ENCODE data around the gene CD82.
A peak's percentile ranks its signal among the peaks of the same experiment; 100 is the strongest.

Gene CD82

DNA sequence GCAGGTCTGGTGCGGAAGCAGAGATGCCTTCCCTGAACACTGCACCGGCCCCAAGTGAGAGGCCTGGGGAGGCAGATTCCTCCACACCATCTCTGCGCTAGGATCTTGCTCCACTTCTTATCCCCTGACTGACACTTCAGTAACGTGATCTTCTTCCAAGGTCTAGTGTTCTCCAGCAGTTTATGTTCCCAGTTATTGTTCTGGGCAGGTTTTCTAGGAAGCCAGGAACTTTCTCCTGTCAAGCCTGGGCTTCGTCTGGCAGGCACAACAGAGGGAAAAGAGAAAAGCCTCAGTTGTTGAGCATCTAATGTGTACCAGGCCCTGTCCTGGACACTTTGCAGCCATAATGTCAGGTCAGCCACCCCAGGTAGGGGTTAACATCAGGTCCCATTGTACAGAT is 10.5 kb downstream of the CD82 start:
- no peak for DNase-seq (ENCODE audit: low spot score)

DNA sequence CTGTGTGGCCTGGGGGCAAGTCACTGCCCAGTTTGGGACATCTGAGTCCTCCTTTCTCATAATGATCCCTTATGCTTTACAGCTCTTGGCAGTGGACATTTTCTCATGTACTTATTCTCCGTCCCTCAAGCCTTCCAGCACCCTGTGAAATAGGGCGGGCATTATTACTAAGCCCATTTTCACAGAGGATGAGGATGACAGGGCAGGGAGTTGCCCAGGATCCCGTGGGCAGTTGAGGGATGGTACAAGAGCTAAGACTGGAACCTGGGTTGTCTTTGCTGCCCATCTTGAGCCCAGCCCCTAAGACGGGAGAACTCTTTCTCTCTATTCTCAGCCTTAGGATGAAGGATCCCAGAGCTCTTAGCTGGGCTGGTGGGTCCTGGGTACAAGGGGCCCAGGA is 11.2 kb downstream of the CD82 start:
- no peak for DNase-seq (ENCODE audit: low spot score)

- DNase-seq (ENCODE audit: low spot score): no peak
Measured at GRCh38 chr11:44577231-44577830, 11.9 kb downstream of the CD82 start.

DNA sequence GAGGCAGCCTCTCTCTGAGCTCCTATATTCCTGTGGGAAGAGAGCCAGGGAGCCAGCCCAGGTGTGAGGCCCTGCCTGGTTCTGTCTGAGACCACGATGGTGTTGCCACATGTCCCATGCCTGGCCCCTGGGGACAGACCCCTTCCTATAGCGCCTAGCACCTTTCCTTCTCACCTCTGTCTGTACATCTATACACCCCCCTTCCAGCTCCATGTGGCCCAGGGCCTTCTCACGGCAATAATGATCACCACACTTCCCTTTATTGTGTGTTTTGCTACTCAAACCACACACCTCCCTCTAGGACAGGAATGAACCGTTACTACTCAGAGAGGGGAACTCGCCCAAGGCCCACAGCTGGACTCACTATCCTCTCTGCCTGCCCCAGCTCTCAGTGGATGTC is 12.8 kb downstream of the CD82 start:
- no peak for DNase-seq (ENCODE audit: low spot score)

DNA sequence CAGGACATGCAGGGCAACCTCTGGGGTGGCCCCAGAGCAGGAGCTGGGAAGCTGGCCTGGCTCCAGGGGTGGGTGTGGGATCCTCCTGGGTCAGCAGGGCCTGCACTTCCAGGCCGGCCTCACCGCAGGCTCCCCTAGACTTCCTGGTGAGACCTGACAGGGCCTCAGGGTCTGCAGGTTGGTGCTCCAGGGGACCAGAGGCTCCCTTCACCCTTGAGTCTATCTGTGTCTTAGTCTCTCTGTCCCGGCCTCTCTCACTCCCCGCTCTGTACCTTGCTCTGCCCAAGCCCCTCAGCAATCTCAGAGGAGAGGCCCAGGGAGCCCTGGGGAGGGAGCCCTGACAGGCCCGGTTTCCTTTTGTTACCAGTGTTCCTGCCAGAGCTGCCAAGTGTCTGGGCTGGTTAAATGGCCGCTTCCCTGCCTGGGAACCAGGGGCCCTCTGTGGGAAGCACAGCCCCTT is 13.9 kb downstream of the CD82 start:
- no peak for DNase-seq (ENCODE audit: low spot score)

DNA sequence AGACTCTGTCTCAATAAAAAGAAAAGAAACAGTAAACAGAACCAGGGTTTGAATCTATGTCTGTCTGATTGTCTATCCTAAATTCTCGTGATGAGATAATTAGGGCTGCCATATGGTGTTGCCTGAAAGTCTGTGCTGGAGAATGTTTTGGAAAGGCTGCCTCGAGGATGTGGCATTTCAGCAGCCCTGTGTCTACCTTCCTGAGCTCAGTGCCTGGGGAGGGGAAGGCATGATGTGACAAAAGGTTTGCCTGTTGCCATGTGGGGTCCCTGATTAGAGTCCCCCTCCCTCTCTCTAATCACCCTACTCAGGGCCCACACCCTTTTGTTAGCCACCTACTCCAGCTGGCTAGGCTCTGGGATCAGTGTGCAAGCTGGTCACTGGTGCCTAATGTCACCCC is 15.2 kb downstream of the CD82 start:
- DNase-seq (ENCODE audit: low spot score): no peak

- DNase-seq (ENCODE audit: low spot score): no peak
Measured at GRCh38 chr11:44581246-44581645, 15.8 kb downstream of the CD82 start.

GRCh38 chr11:44582641-44583352 is 17.3 kb downstream of the CD82 start:
- DNase-seq (ENCODE audit: low spot score): no peak

DNA sequence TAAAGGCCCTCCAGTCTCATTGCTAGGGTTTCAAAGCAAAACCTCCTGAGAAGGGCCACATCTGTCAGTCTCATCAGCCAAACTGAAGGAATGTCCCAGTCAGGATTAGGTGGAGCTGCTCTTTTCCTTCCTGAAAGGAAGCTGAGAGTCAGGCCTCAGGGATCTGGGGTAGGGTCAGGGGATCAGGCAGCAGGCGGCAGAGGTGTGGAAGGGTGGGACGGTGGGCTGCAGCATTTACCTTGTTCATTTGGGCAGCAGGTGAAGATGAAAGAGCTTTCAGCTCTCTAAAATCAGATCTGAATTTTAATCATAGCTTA is 17.8 kb downstream of the CD82 start:
- DNase-seq (ENCODE audit: low spot score): no peak

DNA sequence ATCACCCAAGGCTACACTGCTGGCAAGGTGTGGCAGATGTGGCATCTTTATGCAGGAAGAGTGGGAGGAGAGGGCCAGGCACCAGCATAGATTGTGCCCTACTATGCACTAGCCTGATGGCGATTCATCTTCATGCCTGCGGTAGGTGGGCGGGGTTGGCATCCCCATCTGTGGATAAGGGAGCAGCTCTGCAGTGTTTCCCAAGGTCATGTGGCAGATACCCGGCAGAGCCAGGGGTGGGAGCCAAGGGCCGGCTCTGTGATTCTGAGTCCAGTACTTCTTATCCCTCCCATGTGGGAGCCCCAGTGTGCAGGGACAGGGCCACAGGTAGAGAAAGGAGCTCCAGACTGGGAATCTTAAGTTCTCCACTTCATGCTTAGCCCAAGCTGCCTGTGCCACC is 20.0 kb downstream of the CD82 start:
- DNase-seq (ENCODE audit: low spot score): no peak

DNA sequence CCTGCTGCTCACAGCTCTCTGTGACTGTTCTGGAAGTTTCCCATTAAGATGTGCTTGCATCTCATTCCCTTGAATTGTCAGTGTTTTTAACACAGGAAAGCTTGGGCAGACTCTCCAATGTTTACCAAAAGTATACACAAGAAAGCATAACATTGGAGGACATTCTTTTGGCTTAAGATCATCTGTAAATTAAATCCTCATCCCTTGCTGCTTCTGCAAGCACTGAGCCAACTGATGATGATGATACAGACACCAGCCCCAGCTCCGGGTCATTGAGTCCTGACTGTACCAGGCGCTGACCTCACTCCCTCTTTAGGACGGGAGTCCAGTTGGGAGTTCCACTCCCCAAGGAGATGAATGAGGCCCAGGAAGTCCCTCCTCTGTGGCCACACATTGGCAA is 23.8 kb downstream of the CD82 start:
- no peak for DNase-seq (ENCODE audit: low spot score)

- DNase-seq (ENCODE audit: low spot score): no peak
Measured at GRCh38 chr11:44590769-44591168, 25.3 kb downstream of the CD82 start.

GRCh38 chr11:44591557-44591956 is 26.1 kb downstream of the CD82 start:
- DNase-seq (ENCODE audit: low spot score): no peak

DNA sequence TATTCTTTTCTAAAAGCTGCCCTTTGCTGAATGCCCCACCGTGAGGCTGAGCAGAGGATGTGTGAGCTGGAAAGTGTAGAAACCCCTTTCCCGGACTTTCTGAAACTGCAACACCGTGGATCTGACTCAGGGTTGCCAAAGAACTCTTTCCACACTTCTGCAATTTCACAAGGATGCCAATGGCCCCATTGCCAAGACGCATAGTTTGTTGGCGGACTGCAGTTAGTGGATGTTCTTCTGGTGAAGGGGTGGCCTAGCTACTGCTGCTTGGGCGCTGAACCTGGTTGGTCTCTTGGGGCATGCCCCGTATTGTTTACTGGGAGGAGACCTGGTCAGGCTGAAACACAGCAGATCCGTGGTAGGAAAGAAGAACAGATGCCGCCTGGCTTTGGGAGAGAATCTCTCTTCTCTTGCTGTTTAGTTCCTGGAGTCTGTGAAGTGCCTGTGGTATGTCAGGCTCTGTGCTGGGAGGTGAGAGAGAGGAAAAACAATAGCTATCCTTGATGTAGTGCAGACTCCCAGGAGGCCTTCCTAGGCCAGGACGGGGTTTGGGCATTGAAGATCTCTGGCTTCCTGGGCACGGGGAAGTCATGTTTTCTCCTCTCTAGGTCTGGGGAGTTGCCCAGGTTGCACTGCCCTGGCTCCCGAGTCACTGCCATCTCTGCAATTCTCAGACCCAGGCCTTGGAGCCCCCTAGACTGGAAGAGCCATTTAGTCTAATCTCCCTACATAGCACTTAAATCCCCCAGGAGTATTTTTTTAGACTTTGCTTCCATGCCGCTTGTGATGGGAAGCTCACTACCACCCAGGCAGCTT is 26.9 kb downstream of the CD82 start:
- DNase-seq (ENCODE audit: low spot score): no peak

DNA sequence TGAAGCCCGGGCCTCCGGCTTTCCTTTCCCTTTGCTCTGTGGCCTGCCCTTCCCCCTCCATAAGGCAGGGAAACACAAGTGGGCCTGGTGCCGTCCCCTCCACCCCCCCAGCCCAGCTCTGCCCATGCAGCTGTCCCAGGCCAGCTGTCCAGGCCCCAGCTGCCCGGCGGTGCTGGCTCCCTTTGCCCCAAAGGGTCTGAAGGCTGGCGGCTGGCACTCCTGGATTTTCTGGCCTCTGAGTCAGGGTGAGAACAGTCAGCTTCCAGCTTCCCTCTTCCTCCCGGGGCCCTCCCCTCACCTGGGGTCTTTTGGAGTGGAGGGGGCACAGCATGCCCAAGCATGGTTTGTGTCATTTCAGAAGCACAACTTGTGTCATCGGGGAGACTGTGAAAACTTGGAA is 27.8 kb downstream of the CD82 start:
- peak; percentile 82 for DNase-seq (ENCODE audit: low spot score)

DNA sequence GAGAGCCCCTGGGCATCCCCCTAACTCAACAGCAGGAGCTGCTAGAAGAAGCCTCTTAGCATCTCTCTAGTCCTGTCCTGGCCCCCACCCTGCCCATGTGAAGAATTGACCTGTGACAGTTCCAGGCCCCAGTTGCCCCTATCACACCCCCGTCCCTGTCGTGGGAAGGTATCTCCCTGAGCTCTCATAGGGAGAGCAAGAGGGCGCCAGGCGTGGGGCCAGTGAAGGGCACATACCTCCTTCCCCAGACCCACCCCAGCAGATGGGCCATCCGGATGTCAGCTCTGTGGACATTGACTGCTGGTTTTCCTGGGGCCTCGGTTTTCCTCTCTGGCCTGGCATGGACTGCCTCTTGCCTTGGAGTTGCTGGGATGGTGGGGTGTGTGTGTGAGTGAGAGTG is 29.5 kb downstream of the CD82 start:
- DNase-seq (ENCODE audit: low spot score): no peak

DNA sequence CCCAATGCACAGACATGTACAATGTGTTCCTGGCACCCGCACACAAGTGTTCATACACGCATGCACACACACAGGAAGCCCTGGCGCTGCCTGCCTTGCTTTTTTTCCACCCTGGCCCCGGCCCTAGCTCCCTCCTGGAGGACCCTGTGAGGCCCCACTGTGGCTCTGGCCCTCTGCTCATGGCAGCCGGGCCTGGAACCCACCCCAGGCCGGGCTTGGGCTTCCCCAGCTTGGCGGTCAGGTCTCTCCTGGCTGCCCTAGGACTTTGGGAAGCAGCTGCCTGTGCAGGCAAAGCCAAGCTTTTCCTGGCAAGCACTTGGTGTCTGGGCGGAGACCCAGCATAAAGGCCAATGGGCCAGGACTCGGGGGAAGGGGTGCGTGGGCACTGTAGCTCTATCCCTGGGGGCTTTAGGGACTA is 30.5 kb downstream of the CD82 start:
- peak; percentile 81 for DNase-seq (ENCODE audit: low spot score)

DNA sequence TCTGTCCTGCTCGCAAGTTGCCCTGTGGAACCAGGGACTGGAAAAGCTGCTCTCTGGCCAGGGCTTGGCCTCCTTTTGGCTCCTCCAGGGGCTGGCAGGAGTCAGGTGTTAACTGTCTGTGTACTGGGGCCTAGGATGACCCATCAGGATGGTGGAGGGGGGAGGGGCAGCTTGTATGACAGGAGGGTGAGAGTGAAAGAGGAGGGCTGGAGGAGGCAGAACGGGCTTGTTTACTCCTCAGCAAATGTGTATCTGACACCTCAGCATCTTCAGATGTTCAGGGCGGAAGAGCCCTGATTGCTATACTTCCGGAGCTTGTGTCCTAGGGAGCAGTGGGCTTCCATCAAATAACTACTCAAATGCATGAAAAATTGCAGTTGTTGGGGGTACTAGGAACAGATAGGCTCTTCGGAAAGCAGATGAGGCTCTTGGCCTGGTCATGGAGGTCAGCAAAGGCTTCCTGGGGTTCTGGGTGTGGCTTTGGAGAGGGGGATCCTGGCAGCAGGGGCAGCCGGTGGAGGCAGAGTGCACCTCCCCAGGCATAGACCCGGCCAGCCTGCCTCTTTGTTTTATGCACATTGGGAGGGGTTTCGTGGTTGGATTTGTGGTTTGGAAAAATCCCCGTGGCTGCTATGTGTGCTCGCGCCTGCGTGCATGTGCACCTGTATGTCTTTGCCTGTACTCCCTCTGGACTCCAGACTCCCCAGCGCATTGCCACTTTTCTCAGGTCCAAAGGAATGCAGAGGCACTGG is 31.2 kb downstream of the CD82 start:
- no peak for DNase-seq (ENCODE audit: low spot score)

GRCh38 chr11:44597358-44598012 is 32.0 kb downstream of the CD82 start:
- no peak for DNase-seq (ENCODE audit: low spot score)

DNA sequence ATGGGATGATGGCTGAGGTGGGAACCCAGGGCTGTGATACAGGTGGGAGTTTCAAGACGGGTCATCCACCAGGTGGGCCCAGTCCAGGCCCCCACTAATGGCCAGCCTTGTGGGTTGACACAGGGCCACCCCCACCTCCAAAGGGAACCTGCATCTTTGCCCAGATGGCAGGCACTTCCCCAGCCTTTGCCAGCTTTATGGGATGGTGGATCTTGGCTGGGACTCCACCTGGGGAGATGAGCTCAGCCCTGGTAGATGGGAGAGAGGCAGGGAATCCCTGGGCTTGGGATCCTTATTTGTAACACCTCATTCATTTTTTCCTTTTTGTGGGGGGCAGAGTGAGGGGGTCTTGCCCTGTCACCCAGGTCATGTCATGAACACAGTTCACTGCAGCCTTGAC is 33.4 kb downstream of the CD82 start:
- no peak for DNase-seq (ENCODE audit: low spot score)

DNA sequence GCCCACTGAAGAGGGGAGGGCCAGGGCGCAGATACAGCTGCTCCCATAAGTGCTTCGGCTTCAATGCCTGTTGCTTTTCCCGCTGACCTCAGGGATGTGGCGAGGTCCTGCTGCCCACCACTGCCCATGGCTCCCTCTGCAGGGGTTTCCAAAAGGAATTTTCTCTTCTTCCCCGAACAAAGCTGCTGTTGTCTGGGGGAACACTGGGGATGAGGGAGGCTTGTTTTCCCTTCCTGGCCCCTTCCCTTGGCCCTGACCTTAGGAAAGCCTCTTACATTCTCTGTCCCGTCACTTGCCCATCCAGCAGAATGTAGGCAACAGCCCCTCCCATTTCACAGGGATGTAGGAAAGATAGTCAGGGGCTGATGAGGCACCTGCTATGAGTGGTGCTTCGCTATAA is 34.8 kb downstream of the CD82 start:
- no peak for DNase-seq (ENCODE audit: low spot score)

- peak; percentile 79 for DNase-seq (ENCODE audit: low spot score)
Measured at GRCh38 chr11:44600839-44601383, 35.4 kb downstream of the CD82 start.
